ENCODE measurements around the gene DHRS3. TPM values are rescaled to one million over a fixed set of nuclear protein-coding genes. Genes with fewer than 3 reads are reported as not detected.

DHRS3 gene
- total and polyA plus RNA-seq, 2 of the 13 experiments (the other 11 are each of a cell fraction or from before 2014, with no cell fraction given), result 48.5 to 90.5 TPM

DNA sequence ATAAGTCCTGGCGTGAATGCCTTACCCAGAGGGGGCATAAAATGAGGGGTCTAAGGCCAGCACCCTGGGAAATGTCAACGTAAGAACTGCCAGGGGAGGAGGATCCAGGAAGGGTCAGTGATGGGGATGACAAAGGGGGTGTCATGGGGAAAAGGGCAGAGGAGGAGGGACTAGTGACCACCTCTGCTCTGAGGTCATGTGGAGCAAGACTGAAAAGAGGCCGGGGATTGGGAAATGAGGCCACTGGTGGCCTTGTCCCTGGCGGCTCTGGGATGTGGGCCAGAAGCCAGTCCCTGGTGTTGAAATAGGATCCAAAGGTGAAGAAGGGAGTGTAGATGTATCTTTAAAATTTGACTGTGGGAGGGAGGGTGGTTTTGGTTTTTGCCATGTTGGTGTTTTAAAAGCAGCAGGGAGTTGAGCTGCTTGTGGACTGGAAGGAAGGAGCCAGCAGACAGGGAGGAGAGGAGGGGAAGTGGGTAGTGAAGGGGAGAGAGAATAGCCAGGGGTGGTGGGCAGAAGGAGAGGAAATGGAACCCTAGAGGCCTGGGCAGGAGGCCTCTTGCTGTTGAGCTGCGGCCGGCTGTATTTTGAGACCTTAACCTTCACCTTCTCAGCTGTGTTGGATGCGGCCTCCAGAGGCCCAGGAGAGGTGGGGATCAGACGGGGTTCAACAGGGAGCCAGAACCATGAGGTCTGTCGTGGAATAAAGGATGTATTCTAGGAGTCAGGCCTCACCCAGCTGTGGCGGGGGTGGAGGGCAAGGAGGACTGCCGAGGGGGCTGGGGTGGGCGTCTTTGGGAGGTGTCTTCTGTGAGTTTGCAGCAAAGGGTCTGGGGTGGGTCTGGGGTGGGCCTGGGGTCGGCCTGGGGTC, 92.5 kb downstream of the DHRS3 start (continued):
- peak; percentile 58 for TF ChIP-seq ZNF503 (CRISPR knock-in tag; IDR thresholded peaks at IDR 0.05)
- no peak for TF ChIP-seq SRSF1 (optimal IDR thresholded peaks at IDR 0.05; ENCODE audit: low read depth, low read length)
- TF ChIP-seq ARID5B (CRISPR knock-in tag; IDR thresholded peaks at IDR 0.05), result peak; percentile 88
- TF ChIP-seq ZNF570 (CRISPR knock-in tag; IDR thresholded peaks at IDR 0.05; ENCODE audit: borderline replicate concordance), result no peak
- no peak for TF ChIP-seq STAT5B (CRISPR knock-in tag; IDR thresholded peaks at IDR 0.05)
- no peak for TF ChIP-seq ZNF138 (CRISPR knock-in tag; IDR thresholded peaks at IDR 0.05; ENCODE audit: low read depth)
- TF ChIP-seq ZNF543 (CRISPR knock-in tag; IDR thresholded peaks at IDR 0.05), result no peak
- no peak for TF ChIP-seq HOXD1 (CRISPR knock-in tag; IDR thresholded peaks at IDR 0.05)
- TF ChIP-seq ZNF432 (CRISPR knock-in tag; IDR thresholded peaks at IDR 0.05; ENCODE audit: borderline replicate concordance), result no peak
- no peak for TF ChIP-seq ARNT (IDR thresholded peaks at IDR 0.05)
- TF ChIP-seq, protein P1, sequence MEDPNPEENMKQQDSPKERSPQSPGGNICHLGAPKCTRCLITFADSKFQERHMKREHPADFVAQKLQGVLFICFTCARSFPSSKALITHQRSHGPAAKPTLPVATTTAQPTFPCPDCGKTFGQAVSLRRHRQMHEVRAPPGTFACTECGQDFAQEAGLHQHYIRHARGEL (CRISPR knock-in tag; IDR thresholded peaks at IDR 0.05), result no peak
- TF ChIP-seq SALL1 (CRISPR knock-in tag; IDR thresholded peaks at IDR 0.05), result peak; percentile 96
- peak; percentile 93 for TF ChIP-seq ZFP82 (CRISPR knock-in tag; IDR thresholded peaks at IDR 0.05; ENCODE audit: borderline replicate concordance)
- TF ChIP-seq, protein P2, sequence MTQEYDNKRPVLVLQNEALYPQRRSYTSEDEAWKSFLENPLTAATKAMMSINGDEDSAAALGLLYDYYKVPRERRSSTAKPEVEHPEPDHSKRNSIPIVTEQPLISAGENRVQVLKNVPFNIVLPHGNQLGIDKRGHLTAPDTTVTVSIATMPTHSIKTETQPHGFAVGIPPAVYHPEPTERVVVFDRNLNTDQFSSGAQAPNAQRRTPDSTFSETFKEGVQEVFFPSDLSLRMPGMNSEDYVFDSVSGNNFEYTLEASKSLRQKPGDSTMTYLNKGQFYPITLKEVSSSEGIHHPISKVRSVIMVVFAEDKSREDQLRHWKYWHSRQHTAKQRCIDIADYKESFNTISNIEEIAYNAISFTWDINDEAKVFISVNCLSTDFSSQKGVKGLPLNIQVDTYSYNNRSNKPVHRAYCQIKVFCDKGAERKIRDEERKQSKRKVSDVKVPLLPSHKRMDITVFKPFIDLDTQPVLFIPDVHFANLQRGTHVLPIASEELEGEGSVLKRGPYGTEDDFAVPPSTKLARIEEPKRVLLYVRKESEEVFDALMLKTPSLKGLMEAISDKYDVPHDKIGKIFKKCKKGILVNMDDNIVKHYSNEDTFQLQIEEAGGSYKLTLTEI (CRISPR knock-in tag; conservative IDR thresholded peaks at IDR 0.05), result no peak
- TF ChIP-seq ZNF737 (CRISPR knock-in tag; IDR thresholded peaks at IDR 0.05; ENCODE audit: borderline replicate concordance), result no peak
- no peak for TF ChIP-seq ATAD3A (CRISPR knock-in tag; IDR thresholded peaks at IDR 0.05)
- no peak for TF ChIP-seq ZNF251 (CRISPR knock-in tag; IDR thresholded peaks at IDR 0.05)
- TF ChIP-seq, protein P3, sequence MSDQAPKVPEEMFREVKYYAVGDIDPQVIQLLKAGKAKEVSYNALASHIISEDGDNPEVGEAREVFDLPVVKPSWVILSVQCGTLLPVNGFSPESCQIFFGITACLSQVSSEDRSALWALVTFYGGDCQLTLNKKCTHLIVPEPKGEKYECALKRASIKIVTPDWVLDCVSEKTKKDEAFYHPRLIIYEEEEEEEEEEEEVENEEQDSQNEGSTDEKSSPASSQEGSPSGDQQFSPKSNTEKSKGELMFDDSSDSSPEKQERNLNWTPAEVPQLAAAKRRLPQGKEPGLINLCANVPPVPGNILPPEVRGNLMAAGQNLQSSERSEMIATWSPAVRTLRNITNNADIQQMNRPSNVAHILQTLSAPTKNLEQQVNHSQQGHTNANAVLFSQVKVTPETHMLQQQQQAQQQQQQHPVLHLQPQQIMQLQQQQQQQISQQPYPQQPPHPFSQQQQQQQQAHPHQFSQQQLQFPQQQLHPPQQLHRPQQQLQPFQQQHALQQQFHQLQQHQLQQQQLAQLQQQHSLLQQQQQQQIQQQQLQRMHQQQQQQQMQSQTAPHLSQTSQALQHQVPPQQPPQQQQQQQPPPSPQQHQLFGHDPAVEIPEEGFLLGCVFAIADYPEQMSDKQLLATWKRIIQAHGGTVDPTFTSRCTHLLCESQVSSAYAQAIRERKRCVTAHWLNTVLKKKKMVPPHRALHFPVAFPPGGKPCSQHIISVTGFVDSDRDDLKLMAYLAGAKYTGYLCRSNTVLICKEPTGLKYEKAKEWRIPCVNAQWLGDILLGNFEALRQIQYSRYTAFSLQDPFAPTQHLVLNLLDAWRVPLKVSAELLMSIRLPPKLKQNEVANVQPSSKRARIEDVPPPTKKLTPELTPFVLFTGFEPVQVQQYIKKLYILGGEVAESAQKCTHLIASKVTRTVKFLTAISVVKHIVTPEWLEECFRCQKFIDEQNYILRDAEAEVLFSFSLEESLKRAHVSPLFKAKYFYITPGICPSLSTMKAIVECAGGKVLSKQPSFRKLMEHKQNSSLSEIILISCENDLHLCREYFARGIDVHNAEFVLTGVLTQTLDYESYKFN (CRISPR knock-in tag; conservative IDR thresholded peaks at IDR 0.05), result peak; percentile 97
